Measurements from ENCODE around the gene SRF.

GRCh38 chr6:43189776-43190304 lies 18.8 kb downstream of the SRF start:
- TF ChIP-seq CTCF (IDR thresholded peaks at IDR 0.05; ENCODE audit: poor library complexity) = no peak
- no peak for TF ChIP-seq EZH2phosphoT487 (IDR thresholded peaks at IDR 0.05; ENCODE audit: low read depth, severe bottlenecking, unreplicated experiment)
- TF ChIP-seq EZH2 (IDR thresholded peaks at IDR 0.05; ENCODE audit: borderline replicate concordance) = no peak
